HCT116 (cell line): ENCODE results near the gene IGDCC3. TPM values are rescaled to one million over a fixed set of nuclear protein-coding genes. Genes with fewer than 3 reads are reported as not detected.

Experiments
- ATAC-seq: fragments of 200-7000 bp; cut with Tn5 transposase; 2 replicates; pipeline ENCODE4 v1.9.1; 2020; ENCODE audit warnings: mild to moderate bottlenecking, moderate library complexity
- BruUV-seq: library from RNA; stranded (reverse); fragments of 400-500 nt; replicated peaks from 2 replicates; lab custom pipeline; 2021; lab: Mats Ljungman, UMichigan
- CTCF ChIA-PET: fragments of 300-600 bp; sonication (Branson Sonifier 250); formaldehyde crosslinking; loops from one replicate; lab custom pipeline; 2021; ENCODE audit warnings: antibody characterized with exemption; lab: Charles Lee
- POLR2A ChIA-PET: fragments of 300-600, 350-600 bp; sonication (Branson Sonifier 250); formaldehyde crosslinking; loops from one replicate; lab custom pipeline; 2021; ENCODE audit warnings: antibody characterized with exemption; lab: Charles Lee
- RAD21 ChIA-PET, 2 experiments: fragments of 300-600 bp; sonication (Branson Sonifier 250); formaldehyde crosslinking; loops; one replicate each; lab custom pipeline; 2023; ENCODE audit warnings: low total read pairs in 2 of 2; ENCODE audit not compliant: uncharacterized antibody in 2 of 2, unreplicated experiment in 2 of 2, low non-redundant PET in 1 of 2; lab: Charles Lee
- DNase-seq: peaks from one replicate; pipeline ENCODE4 v3.0.0-alpha.2; 2010; ENCODE audit warnings: low read depth, low spot score
- H2AFZ ChIP-seq: fragments of 200-600 bp; shearing (Covaris generic), sonication (generic); 2 replicates; pipeline ENCODE4 v1.6.1; 2017; ENCODE audit warnings: low read depth, mixed run types, mixed read lengths, antibody characterized with exemption, low read length; ENCODE audit not compliant: poor library complexity, severe bottlenecking
- H3K27ac ChIP-seq: 2 replicates; pipeline ENCODE4 v1.5.1; 2012; ENCODE audit warnings: low read depth, low read length
- H3K27me3 ChIP-seq: fragments of 200-600 bp; sonication (generic); 2 replicates; pipeline ENCODE4 v1.6.1; 2016; ENCODE audit warnings: mixed run types, low read length, mixed read lengths; ENCODE audit not compliant: insufficient read depth
- H3K36me3 ChIP-seq, 2 experiments: fragments of 200-500 bp in 1 of 2; fragments of 200-600 bp in 1 of 2; sonication (Bioruptor generic) in 1 of 2; sonication (generic) in 1 of 2; 2 replicates each; pipeline versions ENCODE4 v1.5.1 to v1.6.1; 2014 to 2016; ENCODE audit warnings: low read length in 2 of 2, inconsistent platforms in 1 of 2, mixed read lengths in 1 of 2, mixed run types in 1 of 2; ENCODE audit not compliant: insufficient read depth in 2 of 2, control insufficient read depth in 1 of 2
- H3K4me1 ChIP-seq, 2 experiments: fragments of 200-600 bp in 1 of 2; sonication (generic) in 1 of 2; 2 replicates each; pipeline versions ENCODE4 v1.5.1 to v1.6.1; 2012 to 2017; ENCODE audit warnings: low read length in 2 of 2, inconsistent platforms in 1 of 2, mild to moderate bottlenecking in 1 of 2, mixed read lengths in 1 of 2, mixed run types in 1 of 2, moderate library complexity in 1 of 2; ENCODE audit not compliant: insufficient read depth in 2 of 2, control insufficient read depth in 1 of 2
- H3K4me2 ChIP-seq: fragments of 200-600 bp; sonication (generic); 2 replicates; pipeline ENCODE4 v1.6.1; 2017; ENCODE audit warnings: mixed run types, low read length, mixed read lengths
- H3K4me3 ChIP-seq, 2 experiments: fragments of 200-600 bp in 1 of 2; sonication (generic) in 1 of 2; replicated peaks in 1 of 2; 2 replicates each; pipeline ENCODE4 v1.5.1; 2011 to 2016; ENCODE audit warnings: low read length in 2 of 2, control low read depth in 1 of 2, low read depth in 1 of 2, mild to moderate bottlenecking in 1 of 2, mixed read lengths in 1 of 2, mixed run types in 1 of 2
- H3K79me2 ChIP-seq: fragments of 200-600 bp; sonication (generic); 2 replicates; pipeline ENCODE4 v1.6.1; 2017; ENCODE audit warnings: mild to moderate bottlenecking, mixed run types, low read length, moderate library complexity, mixed read lengths; ENCODE audit not compliant: insufficient read depth
- H3K9ac ChIP-seq: fragments of 200-600 bp; sonication (generic); 2 replicates; pipeline ENCODE4 v1.6.1; 2016; ENCODE audit warnings: low read length, mixed read lengths
- H3K9me2 ChIP-seq: fragments of 200-600 bp; sonication (generic), shearing (Covaris generic); 2 replicates; pipeline ENCODE4 v1.6.1; 2017; ENCODE audit warnings: mixed run types, mild to moderate bottlenecking, moderate library complexity; ENCODE audit not compliant: insufficient read depth
- H3K9me3 ChIP-seq, 2 experiments: fragments of 200-500 bp in 1 of 2; fragments of 200-600 bp in 1 of 2; sonication (Bioruptor generic) in 1 of 2; sonication (generic) in 1 of 2; 2 replicates each; pipeline ENCODE4 v1.6.1; 2014 to 2017; ENCODE audit warnings: low read length in 2 of 2, mixed read lengths in 2 of 2, inconsistent platforms in 1 of 2, low read depth in 1 of 2, mild to moderate bottlenecking in 1 of 2, mixed run types in 1 of 2, moderate library complexity in 1 of 2; ENCODE audit not compliant: control insufficient read depth in 1 of 2, insufficient read depth in 1 of 2
- H4K20me1 ChIP-seq: fragments of 200-600 bp; sonication (generic), shearing (Covaris generic); 2 replicates; pipeline ENCODE4 v1.6.1; 2017; ENCODE audit warnings: mixed run types, mild to moderate bottlenecking, moderate library complexity; ENCODE audit not compliant: insufficient read depth
- EGR1 ChIP-seq: IDR thresholded peaks from 2 replicates; pipeline ENCODE4 v1.6.1; 2012; ENCODE audit warnings: low read depth
- ELF1 ChIP-seq: IDR thresholded peaks from 2 replicates; pipeline ENCODE4 v1.6.1; 2012; ENCODE audit warnings: low read depth, borderline replicate concordance
- EZH2 ChIP-seq: fragments of 200-600 bp; sonication (generic); IDR thresholded peaks from 2 replicates; pipeline ENCODE4 v1.6.1; 2017; ENCODE audit warnings: antibody characterized with exemption, mixed run types
- FOSL1 ChIP-seq: IDR thresholded peaks from 2 replicates; pipeline ENCODE4 v1.6.1; 2012; ENCODE audit warnings: low read depth
- POLR2A ChIP-seq: IDR thresholded peaks from 2 replicates; pipeline ENCODE4 v1.7.0; 2011; ENCODE audit warnings: borderline replicate concordance; ENCODE audit not compliant: insufficient read depth, insufficient read length; ENCODE audit errors: extremely low read depth
- POLR2AphosphoS5 ChIP-seq: IDR thresholded peaks from 2 replicates; pipeline ENCODE4 v1.6.1; 2011; ENCODE audit warnings: mild to moderate bottlenecking, low read depth, low read length, moderate library complexity
- RAD21 ChIP-seq: IDR thresholded peaks from 2 replicates; pipeline ENCODE4 v1.6.1; 2012; ENCODE audit warnings: low read depth, mild to moderate bottlenecking
- ZFX ChIP-seq: fragments of 450-650 bp; IDR thresholded peaks from 2 replicates; pipeline ENCODE4 v1.6.1; 2017
- intact Hi-C: fragments of 100-400 bp; cut with micrococcal nuclease; formaldehyde crosslinking; loops from 2 replicates; pipeline ENCODE4 v1.10.0; 2022
- total RNA-seq: library from RNA; stranded (reverse); gene quantifications from one replicate; pipeline ENCODE4 v1.2.1, GENCODE V29; 2021; ENCODE audit not compliant: unreplicated experiment
- TF ChIP-seq, protein P1 (sequence below): IDR thresholded peaks from 2 replicates; pipeline ENCODE4 v1.6.1; 2011; ENCODE audit warnings: mild to moderate bottlenecking, low read length, moderate library complexity; ENCODE audit not compliant: insufficient replicate concordance; ENCODE audit errors: extremely low read depth
- TF ChIP-seq, protein P2 (sequence below): IDR thresholded peaks from 2 replicates; pipeline ENCODE4 v1.6.1; 2012; ENCODE audit warnings: low read depth
- TF ChIP-seq, protein P3 (sequence below): IDR thresholded peaks from 2 replicates; pipeline ENCODE4 v1.6.1; 2012
- TF ChIP-seq, protein P4 (sequence below): IDR thresholded peaks from 2 replicates; pipeline ENCODE4 v1.6.1; 2012
- TF ChIP-seq, protein P5 (sequence below), 3 experiments: fragments of 200-600 bp in 1 of 3; sonication (generic) in 1 of 3; IDR thresholded peaks in 2 of 3; conservative IDR thresholded peaks in 1 of 3; 2 replicates each; pipeline ENCODE4 v1.5.1; 2012 to 2017; ENCODE audit warnings: low read depth in 2 of 3, low read length in 2 of 3, antibody characterized with exemption in 1 of 3, borderline replicate concordance in 1 of 3, control low read depth in 1 of 3, mild to moderate bottlenecking in 1 of 3, mixed read lengths in 1 of 3, mixed run types in 1 of 3, moderate library complexity in 1 of 3; ENCODE audit not compliant: insufficient read depth in 1 of 3

IGDCC3 gene
- total RNA-seq, 1 experiment from 2014 or later = 0.44 TPM

DNA sequence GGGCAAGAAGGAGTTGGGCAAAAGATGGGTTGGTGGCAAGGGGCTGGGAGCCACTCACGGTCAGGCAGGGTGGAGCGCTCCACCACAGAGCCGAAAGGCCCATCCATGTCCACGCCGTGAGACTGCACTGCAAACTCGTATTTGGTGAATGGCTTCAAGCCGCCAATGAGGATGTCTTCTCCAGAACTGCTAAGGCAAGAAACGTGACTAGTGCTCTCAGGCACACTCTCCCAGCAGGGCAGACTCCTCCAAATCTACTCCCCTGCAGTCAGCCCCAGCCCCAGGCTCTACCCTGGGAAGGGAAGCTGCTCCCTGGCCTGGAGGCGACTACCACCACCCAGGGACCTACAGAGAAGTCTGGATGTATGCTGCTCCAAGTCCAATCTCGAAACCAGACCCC, 11.4 kb upstream of the IGDCC3 start:
- ChIA-PET RAD21 (interaction anchor here in 1 of 2 experiments (0.6 kb wide), 1 partner anchor 128 kb away, joined by 4 read pairs; no protein-coding TSS in a partner anchor), CTCF (no interaction called here), POLR2A (no interaction called here)
- TF ChIP-seq, protein P1, sequence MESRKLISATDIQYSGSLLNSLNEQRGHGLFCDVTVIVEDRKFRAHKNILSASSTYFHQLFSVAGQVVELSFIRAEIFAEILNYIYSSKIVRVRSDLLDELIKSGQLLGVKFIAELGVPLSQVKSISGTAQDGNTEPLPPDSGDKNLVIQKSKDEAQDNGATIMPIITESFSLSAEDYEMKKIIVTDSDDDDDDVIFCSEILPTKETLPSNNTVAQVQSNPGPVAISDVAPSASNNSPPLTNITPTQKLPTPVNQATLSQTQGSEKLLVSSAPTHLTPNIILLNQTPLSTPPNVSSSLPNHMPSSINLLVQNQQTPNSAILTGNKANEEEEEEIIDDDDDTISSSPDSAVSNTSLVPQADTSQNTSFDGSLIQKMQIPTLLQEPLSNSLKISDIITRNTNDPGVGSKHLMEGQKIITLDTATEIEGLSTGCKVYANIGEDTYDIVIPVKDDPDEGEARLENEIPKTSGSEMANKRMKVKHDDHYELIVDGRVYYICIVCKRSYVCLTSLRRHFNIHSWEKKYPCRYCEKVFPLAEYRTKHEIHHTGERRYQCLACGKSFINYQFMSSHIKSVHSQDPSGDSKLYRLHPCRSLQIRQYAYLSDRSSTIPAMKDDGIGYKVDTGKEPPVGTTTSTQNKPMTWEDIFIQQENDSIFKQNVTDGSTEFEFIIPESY = no peak
- TF ChIP-seq POLR2AphosphoS5 = no peak
- TF ChIP-seq FOSL1 = no peak
- no peak for TF ChIP-seq ELF1
- no peak for TF ChIP-seq RAD21
- TF ChIP-seq, protein P2, sequence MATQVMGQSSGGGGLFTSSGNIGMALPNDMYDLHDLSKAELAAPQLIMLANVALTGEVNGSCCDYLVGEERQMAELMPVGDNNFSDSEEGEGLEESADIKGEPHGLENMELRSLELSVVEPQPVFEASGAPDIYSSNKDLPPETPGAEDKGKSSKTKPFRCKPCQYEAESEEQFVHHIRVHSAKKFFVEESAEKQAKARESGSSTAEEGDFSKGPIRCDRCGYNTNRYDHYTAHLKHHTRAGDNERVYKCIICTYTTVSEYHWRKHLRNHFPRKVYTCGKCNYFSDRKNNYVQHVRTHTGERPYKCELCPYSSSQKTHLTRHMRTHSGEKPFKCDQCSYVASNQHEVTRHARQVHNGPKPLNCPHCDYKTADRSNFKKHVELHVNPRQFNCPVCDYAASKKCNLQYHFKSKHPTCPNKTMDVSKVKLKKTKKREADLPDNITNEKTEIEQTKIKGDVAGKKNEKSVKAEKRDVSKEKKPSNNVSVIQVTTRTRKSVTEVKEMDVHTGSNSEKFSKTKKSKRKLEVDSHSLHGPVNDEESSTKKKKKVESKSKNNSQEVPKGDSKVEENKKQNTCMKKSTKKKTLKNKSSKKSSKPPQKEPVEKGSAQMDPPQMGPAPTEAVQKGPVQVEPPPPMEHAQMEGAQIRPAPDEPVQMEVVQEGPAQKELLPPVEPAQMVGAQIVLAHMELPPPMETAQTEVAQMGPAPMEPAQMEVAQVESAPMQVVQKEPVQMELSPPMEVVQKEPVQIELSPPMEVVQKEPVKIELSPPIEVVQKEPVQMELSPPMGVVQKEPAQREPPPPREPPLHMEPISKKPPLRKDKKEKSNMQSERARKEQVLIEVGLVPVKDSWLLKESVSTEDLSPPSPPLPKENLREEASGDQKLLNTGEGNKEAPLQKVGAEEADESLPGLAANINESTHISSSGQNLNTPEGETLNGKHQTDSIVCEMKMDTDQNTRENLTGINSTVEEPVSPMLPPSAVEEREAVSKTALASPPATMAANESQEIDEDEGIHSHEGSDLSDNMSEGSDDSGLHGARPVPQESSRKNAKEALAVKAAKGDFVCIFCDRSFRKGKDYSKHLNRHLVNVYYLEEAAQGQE = no peak
- no peak for TF ChIP-seq ZFX
- TF ChIP-seq EGR1 = no peak
- TF ChIP-seq, protein P3, sequence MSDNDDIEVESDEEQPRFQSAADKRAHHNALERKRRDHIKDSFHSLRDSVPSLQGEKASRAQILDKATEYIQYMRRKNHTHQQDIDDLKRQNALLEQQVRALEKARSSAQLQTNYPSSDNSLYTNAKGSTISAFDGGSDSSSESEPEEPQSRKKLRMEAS = no peak
- TF ChIP-seq, protein P4, sequence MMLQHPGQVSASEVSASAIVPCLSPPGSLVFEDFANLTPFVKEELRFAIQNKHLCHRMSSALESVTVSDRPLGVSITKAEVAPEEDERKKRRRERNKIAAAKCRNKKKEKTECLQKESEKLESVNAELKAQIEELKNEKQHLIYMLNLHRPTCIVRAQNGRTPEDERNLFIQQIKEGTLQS = no peak
- no peak for TF ChIP-seq EZH2
- TF ChIP-seq, protein P5, sequence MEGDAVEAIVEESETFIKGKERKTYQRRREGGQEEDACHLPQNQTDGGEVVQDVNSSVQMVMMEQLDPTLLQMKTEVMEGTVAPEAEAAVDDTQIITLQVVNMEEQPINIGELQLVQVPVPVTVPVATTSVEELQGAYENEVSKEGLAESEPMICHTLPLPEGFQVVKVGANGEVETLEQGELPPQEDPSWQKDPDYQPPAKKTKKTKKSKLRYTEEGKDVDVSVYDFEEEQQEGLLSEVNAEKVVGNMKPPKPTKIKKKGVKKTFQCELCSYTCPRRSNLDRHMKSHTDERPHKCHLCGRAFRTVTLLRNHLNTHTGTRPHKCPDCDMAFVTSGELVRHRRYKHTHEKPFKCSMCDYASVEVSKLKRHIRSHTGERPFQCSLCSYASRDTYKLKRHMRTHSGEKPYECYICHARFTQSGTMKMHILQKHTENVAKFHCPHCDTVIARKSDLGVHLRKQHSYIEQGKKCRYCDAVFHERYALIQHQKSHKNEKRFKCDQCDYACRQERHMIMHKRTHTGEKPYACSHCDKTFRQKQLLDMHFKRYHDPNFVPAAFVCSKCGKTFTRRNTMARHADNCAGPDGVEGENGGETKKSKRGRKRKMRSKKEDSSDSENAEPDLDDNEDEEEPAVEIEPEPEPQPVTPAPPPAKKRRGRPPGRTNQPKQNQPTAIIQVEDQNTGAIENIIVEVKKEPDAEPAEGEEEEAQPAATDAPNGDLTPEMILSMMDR (IDR thresholded peaks at IDR 0.05 in 2 of 3, conservative IDR thresholded peaks at IDR 0.05 in 1 of 3; ENCODE audit: borderline replicate concordance in 1 of 3, insufficient read depth in 1 of 3, low read depth in 2 of 3, low read length in 2 of 3) = no peak
- no peak for TF ChIP-seq POLR2A
- Histone ChIP-seq H3K4me2 (no peak overlapping the region), H3K4me3 (no peak overlapping the region), H3K79me2 (no peaks in the 10 kb centered on the region), H3K36me3 (no peaks in the 10 kb centered on the region), H3K4me1 (peaks cover 8 to 20% of the 10 kb centered on the region in 2 experiments), H3K27me3 (no peaks in the 10 kb centered on the region), H3K9me2 (no peaks in the 10 kb centered on the region), H3K27ac (no peak overlapping the region), H2AFZ (no peak overlapping the region), H3K9me3 (no peaks in the 10 kb centered on the region), H4K20me1 (no peaks in the 10 kb centered on the region), H3K9ac (no peak overlapping the region)
- intact Hi-C loops = loop anchor here (5.0 kb wide), 1 partner anchor 337 kb away; no protein-coding TSS in a partner anchor
- DNase-seq (no peak), ATAC-seq (no peak)
- BruUV-seq = no TSS peak
